Activated CD8-positive, alpha-beta memory T cell treated with anti-CD3 and anti-CD28 coated beads, Interleukin-2, amount 50 U/mL, for 24 hours (primary cell): ENCODE results near the gene CMBL.
"Not testable (repeated sequence)": the region's sequence is repeated elsewhere in the genome, so short reads cannot be mapped to it uniquely, and the experiment has no call there.

Source experiments
- DNase-seq: peaks from one replicate; pipeline ENCODE4 v3.0.0-alpha.2; 2020; ENCODE audit errors: extremely low read depth

CMBL gene

GRCh38 chr5:10285362-10285761, 22.3 kb downstream of the CMBL start:
- DNase-seq = not testable (repeated sequence)

GRCh38 chr5:10283927-10284635, 23.6 kb downstream of the CMBL start:
- DNase-seq = peak; percentile 49

- DNase-seq = no peak
Observed at GRCh38 chr5:10279925-10280720, 27.6 kb downstream of the CMBL start.

DNA sequence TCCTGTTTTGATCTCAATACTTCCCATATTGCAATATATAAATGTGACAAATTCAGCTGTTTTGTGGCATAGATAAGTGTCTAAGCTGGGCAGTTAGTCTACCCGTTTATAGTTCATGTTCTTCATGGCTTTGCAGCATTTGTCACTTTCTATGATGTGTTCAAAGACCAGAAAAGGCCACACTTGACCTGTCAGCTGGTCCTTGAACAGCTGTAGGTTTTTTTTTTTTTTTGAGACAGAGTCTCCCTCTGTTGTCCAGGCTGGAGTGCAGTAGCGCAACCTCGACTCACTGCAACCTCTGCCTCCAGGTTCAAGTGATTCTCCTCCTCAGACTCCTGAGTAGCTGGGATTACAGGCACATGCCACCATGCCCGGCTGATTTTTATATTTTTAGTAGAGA, 28.4 kb downstream of the CMBL start:
- DNase-seq = no peak

DNA sequence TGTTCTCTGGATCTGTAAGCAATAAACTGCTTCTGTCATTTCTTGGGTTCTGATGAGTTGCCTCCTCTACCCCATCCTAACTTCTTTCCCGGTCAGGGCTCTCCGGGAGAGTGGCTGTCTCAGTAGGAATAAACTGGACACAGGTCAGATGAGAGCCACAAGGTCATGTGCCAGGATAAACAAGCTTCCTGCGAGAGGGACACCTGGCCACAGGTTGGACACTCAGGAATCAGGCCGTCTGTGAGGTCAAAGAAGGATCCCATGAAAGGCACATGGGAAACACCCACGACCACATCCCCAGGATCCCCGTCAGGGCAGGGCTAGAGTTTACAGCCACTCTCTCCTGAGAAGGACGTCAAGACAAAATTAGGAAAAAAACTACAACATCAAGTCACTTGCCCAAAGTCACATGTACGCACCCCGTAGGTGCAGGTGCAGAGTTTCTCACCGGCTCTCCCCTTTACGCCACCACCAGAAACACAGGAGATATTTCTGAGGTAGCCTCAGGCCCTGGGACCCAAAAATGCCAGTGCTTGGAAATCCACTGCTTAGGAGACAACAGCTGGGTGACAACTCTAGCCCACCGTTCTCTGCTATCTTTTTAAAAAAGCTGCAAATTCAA, 28.9 kb downstream of the CMBL start:
- DNase-seq = no peak

GRCh38 chr5:10277773-10278630, 29.7 kb downstream of the CMBL start:
- DNase-seq = no peak

DNA sequence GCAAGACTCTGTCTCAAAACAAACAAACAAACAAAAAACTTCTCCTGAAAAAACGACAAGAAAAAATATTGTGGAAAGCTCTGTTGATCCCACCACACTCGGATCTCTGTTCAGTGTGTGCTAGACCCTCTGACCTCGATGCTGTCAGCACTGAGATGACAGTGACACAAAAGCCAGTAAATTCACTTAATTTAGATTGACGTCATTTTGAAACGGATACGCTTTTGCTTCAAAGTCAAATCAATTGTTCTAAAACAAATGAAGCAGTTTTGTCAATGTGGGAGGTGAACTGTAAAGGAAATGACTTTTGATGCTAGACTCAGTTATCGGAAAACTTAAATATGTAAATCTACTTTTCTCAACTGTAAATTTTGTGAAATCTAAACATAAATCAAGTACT, 31.0 kb downstream of the CMBL start:
- no peak for DNase-seq

DNA sequence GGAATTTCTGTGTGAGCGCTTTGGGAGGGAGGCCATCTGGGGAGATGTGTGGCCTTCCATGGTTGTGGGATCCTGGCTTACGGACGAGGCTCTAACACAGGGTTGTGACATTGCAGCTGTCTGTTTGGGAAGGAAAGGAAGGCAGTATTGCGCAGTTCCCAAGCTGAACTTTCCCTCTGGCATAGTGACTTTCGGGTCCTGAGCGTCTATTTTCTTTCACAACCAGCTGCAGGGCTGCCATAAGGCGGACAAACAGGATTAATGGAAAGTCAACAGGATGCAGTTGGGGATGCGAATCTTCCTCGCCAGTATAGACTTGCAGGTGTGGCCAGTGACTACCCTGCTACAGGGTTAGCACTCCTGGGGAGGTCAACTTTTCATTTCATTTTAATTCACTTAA, 31.7 kb downstream of the CMBL start:
- no peak for DNase-seq

GRCh38 chr5:10275460-10275859, 32.2 kb downstream of the CMBL start:
- no peak for DNase-seq

DNA sequence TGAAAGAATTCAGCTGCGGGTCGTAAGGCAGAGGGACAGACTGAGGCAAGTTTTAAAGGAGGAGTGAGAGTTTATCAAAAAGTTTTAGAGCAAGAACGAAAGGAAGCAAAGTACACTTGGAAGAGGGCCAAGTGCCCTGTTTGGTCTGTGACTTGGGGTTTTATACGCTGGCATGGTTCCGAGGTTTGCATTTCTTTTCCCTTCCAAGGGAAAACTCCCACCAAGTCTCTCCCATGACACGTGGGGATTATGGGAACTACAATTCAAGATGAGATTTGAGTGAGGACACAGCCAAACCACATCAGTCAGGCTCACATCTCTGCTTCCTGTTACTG, 34.9 kb downstream of the CMBL start:
- DNase-seq = not testable (repeated sequence)

- no peak for DNase-seq
Observed at GRCh38 chr5:10272053-10272874, 35.4 kb downstream of the CMBL start.

GRCh38 chr5:10268100-10268499, 39.6 kb downstream of the CMBL start:
- DNase-seq = no peak

GRCh38 chr5:10266839-10267238, 40.9 kb downstream of the CMBL start:
- no peak for DNase-seq

DNA sequence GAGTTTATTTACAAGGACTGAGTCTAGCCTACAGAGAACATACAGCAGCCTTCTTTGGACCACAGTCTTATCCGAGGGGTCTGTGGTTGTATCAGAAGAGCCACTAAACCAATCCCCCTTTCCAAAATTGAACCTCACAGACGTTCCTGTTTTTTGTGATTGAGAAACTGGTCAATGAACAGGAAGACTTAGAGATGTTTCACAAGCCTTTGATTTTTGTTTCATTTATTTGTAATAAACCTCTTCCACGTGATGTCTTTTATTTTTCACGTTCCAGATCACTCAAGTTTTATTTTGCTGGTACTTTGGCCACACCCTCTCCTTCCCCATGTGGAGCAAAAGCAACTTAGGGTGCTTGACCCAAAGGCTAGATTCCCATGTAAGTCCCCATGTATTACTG, 41.6 kb downstream of the CMBL start:
- no peak for DNase-seq

DNA sequence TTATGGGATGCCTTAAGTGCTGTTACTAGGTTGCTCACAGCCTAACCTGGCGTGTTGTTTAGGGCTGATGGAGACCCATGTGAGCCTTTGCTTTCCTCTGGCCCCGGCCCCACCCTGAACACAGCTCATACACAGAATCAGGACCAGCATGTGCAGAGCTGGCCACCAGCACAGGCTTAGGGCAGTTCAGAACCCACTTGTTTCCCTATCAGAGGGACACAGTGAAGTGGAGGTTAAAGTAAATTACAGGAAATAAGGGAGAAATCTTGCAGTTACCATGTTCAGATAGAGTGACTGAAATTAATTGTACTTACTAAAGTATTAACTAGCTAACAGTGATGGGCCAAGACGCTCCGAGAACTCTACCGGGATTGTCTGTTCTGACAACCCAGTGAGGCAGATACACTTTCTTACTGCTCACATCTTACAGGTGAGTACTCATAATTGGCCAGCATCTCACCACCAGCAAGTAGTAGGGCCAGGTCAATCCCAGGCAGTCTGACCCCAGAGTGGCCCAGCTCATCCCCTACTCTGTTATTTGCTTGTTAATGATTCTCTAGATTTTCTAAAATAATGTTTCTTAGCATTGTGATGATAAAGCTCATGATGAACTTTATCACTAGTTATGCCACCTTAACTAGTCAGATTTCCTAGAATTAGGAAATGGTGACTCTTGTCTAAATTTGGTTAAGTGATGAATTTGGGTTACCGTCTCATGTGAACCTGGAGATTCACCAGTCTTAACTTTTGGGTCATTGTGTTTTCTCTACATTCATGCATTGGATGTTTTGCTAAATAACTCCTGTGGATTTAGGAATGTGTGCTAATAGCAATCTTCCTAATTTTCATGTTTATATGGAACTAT, 42.2 kb downstream of the CMBL start:
- DNase-seq = no peak

DNA sequence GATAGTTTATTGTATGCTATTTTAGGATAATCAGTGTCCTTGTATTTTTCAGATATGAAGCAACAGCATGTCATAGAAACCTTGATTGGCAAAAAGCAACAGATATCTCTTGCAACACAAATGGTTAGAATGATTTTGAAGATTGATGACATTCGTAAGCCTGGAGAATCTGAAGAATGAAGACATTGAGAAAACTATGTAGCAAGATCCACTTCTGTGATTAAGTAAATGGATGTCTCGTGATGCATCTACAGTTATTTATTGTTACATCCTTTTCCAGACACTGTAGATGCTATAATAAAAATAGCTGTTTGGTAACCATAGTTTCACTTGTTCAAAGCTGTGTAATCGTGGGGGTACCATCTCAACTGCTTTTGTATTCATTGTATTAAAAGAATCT, 43.1 kb downstream of the CMBL start:
- no peak for DNase-seq

- DNase-seq = no peak
Observed at GRCh38 chr5:10262995-10263394, 44.7 kb downstream of the CMBL start.

GRCh38 chr5:10262121-10262774, 45.5 kb downstream of the CMBL start:
- no peak for DNase-seq

DNA sequence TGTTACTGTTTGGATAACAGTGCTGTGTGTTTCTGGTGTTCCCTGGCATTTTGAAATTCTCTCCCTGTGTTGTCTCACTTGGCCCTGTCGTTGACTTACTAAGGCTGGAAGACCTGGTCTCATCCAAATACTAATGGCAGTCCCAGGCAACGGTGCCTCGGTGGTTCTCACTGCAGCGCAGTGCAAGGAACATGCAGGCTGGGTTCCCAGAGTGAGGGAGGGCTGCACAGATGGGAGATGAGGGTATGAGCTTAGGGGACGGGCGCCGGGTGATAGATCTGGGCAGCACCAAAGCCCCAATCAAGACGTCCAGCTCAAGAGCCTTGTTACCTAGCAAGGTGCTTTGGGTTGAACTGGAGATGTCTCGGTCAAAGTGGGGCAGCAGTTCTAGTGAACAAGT, 46.6 kb downstream of the CMBL start:
- DNase-seq = no peak

- DNase-seq = no peak
Observed at GRCh38 chr5:10259899-10260298, 47.8 kb downstream of the CMBL start.
